ENCODE results near the gene RBM5.

DNA sequence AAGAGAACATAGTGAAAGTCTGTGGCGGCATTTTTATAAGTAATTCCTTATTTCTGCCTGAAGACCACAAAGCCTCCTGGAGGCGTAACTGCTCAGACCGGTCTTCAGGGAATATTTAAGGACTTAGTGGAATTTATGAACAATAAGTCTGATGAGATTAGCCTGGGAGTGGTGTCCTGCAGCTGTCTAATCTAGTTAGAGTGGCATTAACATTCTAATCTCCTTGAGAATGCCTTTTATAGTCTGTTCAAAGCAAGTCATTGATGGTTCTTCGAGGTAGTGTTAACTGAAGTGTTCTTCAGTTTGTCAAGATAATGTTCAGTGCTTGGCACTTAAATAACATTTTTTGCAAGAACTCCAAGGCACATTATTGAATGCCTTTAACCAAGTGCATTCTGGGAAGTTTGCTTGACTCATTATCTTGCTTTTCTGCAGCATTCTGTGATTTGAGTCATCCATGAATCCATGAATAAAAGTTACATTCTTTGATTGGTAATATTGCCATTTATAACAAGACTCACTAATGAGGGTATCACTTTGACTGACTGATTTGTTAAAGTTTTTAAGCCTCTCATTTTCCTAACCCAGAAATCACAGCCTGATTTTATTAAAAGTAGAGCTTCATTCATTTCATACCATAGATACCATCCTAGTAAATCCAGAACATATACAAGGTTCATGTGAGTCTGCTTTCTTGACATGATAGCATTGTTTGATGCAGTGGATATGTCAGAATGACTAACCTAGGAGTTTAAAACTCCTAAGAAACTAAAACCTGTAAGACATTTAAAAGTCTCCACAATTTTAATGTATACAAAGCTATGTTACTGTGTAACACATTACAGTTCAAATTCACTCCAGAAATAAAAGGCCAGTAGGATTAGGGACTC is 12.5 kb downstream of the RBM5 start:
- TF ChIP-seq, protein P1, sequence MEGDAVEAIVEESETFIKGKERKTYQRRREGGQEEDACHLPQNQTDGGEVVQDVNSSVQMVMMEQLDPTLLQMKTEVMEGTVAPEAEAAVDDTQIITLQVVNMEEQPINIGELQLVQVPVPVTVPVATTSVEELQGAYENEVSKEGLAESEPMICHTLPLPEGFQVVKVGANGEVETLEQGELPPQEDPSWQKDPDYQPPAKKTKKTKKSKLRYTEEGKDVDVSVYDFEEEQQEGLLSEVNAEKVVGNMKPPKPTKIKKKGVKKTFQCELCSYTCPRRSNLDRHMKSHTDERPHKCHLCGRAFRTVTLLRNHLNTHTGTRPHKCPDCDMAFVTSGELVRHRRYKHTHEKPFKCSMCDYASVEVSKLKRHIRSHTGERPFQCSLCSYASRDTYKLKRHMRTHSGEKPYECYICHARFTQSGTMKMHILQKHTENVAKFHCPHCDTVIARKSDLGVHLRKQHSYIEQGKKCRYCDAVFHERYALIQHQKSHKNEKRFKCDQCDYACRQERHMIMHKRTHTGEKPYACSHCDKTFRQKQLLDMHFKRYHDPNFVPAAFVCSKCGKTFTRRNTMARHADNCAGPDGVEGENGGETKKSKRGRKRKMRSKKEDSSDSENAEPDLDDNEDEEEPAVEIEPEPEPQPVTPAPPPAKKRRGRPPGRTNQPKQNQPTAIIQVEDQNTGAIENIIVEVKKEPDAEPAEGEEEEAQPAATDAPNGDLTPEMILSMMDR (IDR thresholded peaks at IDR 0.05): no peak
- no peak for TF ChIP-seq POLR2A (IDR thresholded peaks at IDR 0.05)
